H1 (cell line): Measurements from ENCODE around the gene SLIT3. TPM values are rescaled to one million over a fixed set of nuclear protein-coding genes. Genes with fewer than 3 reads are reported as not detected.

Experiments
- CTCF ChIA-PET: fragments of 300-600 bp; sonication (Branson Sonifier 250); formaldehyde crosslinking; loops from one replicate; lab custom pipeline; 2021; ENCODE audit not compliant: partially characterized antibody; lab: Charles Lee
- POLR2A ChIA-PET: fragments of 300-600 bp; sonication (Branson Sonifier 250); formaldehyde crosslinking; loops from one replicate; lab custom pipeline; 2021; ENCODE audit warnings: inconsistent platforms; ENCODE audit not compliant: partially characterized antibody; lab: Charles Lee
- DNase-seq, 2 experiments: peaks; one replicate each; pipeline versions ENCODE4 v3.0.0 to v3.0.0-alpha.2; 2010 to 2022; ENCODE audit warnings: low spot score in 2 of 2, low read depth in 1 of 2, mixed read lengths in 1 of 2
- FAIRE-seq: peaks from 2 replicates; lab custom pipeline; 2011; peaks lifted over from hg19 to GRCh38; lab: Jason Lieb, UNC
- H2AFZ ChIP-seq: 2 replicates; pipeline ENCODE4 v1.8.1; 2012; ENCODE audit warnings: low read length, inconsistent platforms
- H2AK5ac ChIP-seq: 2 replicates; pipeline ENCODE4 v1.6.1; 2013; ENCODE audit warnings: low read depth, low read length
- H2BK120ac ChIP-seq: replicated peaks from 2 replicates; pipeline ENCODE3; 2013; ENCODE audit warnings: low read depth, low read length, inconsistent platforms
- H2BK12ac ChIP-seq: 2 replicates; pipeline ENCODE4 v1.6.1; 2013; ENCODE audit warnings: low read depth, low read length
- H2BK15ac ChIP-seq: 2 replicates; pipeline ENCODE4 v1.6.1; 2013; ENCODE audit warnings: low read length
- H2BK20ac ChIP-seq: 2 replicates; pipeline ENCODE4 v1.6.1; 2013; ENCODE audit warnings: low read length
- H2BK5ac ChIP-seq: 2 replicates; pipeline ENCODE4 v1.6.1; 2013; ENCODE audit warnings: low read depth, low read length
- H3K14ac ChIP-seq: 2 replicates; pipeline ENCODE4 v1.6.1; 2013; ENCODE audit warnings: inconsistent platforms; ENCODE audit not compliant: insufficient read length
- H3K18ac ChIP-seq: 2 replicates; pipeline ENCODE4 v1.6.1; 2013; ENCODE audit warnings: low read length; ENCODE audit errors: extremely low read depth
- H3K23ac ChIP-seq: 2 replicates; pipeline ENCODE4 v1.6.1; 2013; ENCODE audit warnings: inconsistent platforms; ENCODE audit not compliant: insufficient read length
- H3K23me2 ChIP-seq: 2 replicates; pipeline ENCODE4 v1.6.1; 2013; ENCODE audit warnings: low read depth, low read length
- H3K27ac ChIP-seq: 2 replicates; pipeline ENCODE4 v1.6.1; 2011; ENCODE audit warnings: low read depth, low read length, inconsistent platforms
- H3K27me3 ChIP-seq, 4 experiments: replicated peaks in 1 of 4; 1 replicate in 1 of 4; 2 replicates in 3 of 4; pipeline versions ENCODE4 v1.6.1 to v1.8.1; 2011 to 2013; ENCODE audit warnings: low read length in 3 of 4, mild to moderate bottlenecking in 3 of 4, inconsistent platforms in 2 of 4, mixed read lengths in 2 of 4, moderate library complexity in 1 of 4; ENCODE audit not compliant: control insufficient read depth in 3 of 4, insufficient read depth in 3 of 4; ENCODE audit errors: extremely low read depth in 1 of 4
- H3K36me3 ChIP-seq, 4 experiments: 2 replicates each; pipeline versions ENCODE4 v1.6.1 to v1.8.1; 2011 to 2013; ENCODE audit warnings: mild to moderate bottlenecking in 4 of 4, low read length in 3 of 4, moderate library complexity in 2 of 4, control low read depth in 1 of 4, inconsistent platforms in 1 of 4; ENCODE audit not compliant: insufficient read depth in 4 of 4, control insufficient read depth in 2 of 4
- H3K4ac ChIP-seq: replicated peaks from 2 replicates; pipeline ENCODE3; 2013; ENCODE audit warnings: low read length, low read depth, mixed read lengths, inconsistent platforms; ENCODE audit not compliant: insufficient read length
- H3K4me1 ChIP-seq, 4 experiments: replicated peaks in 1 of 4; 1 replicate in 1 of 4; 2 replicates in 3 of 4; pipeline versions ENCODE4 v1.6.1 to v1.8.1; 2011 to 2013; ENCODE audit warnings: low read length in 3 of 4, inconsistent platforms in 2 of 4, mixed read lengths in 1 of 4; ENCODE audit not compliant: insufficient read depth in 4 of 4, control insufficient read depth in 3 of 4
- H3K4me2 ChIP-seq, 2 experiments: 2 replicates each; pipeline versions ENCODE4 v1.6.1 to v1.8.1; 2011 to 2013; ENCODE audit warnings: low read depth in 2 of 2, low read length in 2 of 2, control low read depth in 1 of 2, inconsistent platforms in 1 of 2, mild to moderate bottlenecking in 1 of 2; ENCODE audit not compliant: insufficient read depth in 1 of 2
- H3K4me3 ChIP-seq, 4 experiments: fragments of 200-600, 300-600 bp in 1 of 4; sonication (generic), shearing (Covaris generic), sonication (Bioruptor Twin) in 1 of 4; 2 replicates each; pipeline versions ENCODE4 v1.5.1 to v1.8.1; 2011 to 2016; ENCODE audit warnings: low read length in 4 of 4, low read depth in 3 of 4, control low read depth in 2 of 4, inconsistent platforms in 2 of 4, mild to moderate bottlenecking in 2 of 4, mixed read lengths in 1 of 4, moderate library complexity in 1 of 4; ENCODE audit not compliant: insufficient read depth in 2 of 4; ENCODE audit errors: extremely low read depth in 1 of 4
- H3K56ac ChIP-seq: replicated peaks from 2 replicates; pipeline ENCODE3; 2013; ENCODE audit warnings: low read depth, mild to moderate bottlenecking, mixed read lengths, low read length, inconsistent platforms; ENCODE audit not compliant: insufficient read length
- H3K79me1 ChIP-seq: 2 replicates; pipeline ENCODE4 v1.6.1; 2013; ENCODE audit warnings: low read depth, low read length, control low read depth
- H3K79me2 ChIP-seq, 2 experiments: 2 replicates each; pipeline versions ENCODE4 v1.6.1 to v1.8.1; 2012 to 2013; ENCODE audit warnings: low read length in 2 of 2, mild to moderate bottlenecking in 2 of 2, inconsistent platforms in 1 of 2; ENCODE audit not compliant: insufficient read depth in 2 of 2, control insufficient read depth in 1 of 2
- H3K9ac ChIP-seq, 4 experiments: replicated peaks in 1 of 4; 1 replicate in 1 of 4; 2 replicates in 3 of 4; pipeline versions ENCODE4 v1.6.1 to v1.8.1; 2011 to 2013; ENCODE audit warnings: low read depth in 3 of 4, low read length in 3 of 4, control low read depth in 2 of 4, mild to moderate bottlenecking in 2 of 4, moderate library complexity in 2 of 4, inconsistent platforms in 1 of 4; ENCODE audit errors: extremely low read depth in 1 of 4
- H3K9me3 ChIP-seq, 2 experiments: 2 replicates each; pipeline versions ENCODE4 v1.6.1 to v1.8.1; 2012 to 2013; ENCODE audit warnings: mild to moderate bottlenecking in 2 of 2, moderate library complexity in 2 of 2, control low read depth in 1 of 2, inconsistent platforms in 1 of 2, low read depth in 1 of 2, low read length in 1 of 2, mixed read lengths in 1 of 2; ENCODE audit not compliant: insufficient read depth in 2 of 2
- H4K20me1 ChIP-seq, 2 experiments: replicated peaks in 1 of 2; 2 replicates each; pipeline versions ENCODE3 to v1.8.1; 2011 to 2013; ENCODE audit warnings: inconsistent platforms in 2 of 2, low read length in 2 of 2, mild to moderate bottlenecking in 1 of 2; ENCODE audit not compliant: insufficient read depth in 2 of 2, control insufficient read depth in 1 of 2
- H4K5ac ChIP-seq: 2 replicates; pipeline ENCODE4 v1.6.1; 2013; ENCODE audit warnings: low read length, low read depth, mixed read lengths, inconsistent platforms; ENCODE audit not compliant: insufficient read length
- H4K8ac ChIP-seq: 2 replicates; pipeline ENCODE4 v1.8.0; 2013; ENCODE audit warnings: mild to moderate bottlenecking, moderate library complexity, low read length, inconsistent platforms; ENCODE audit not compliant: insufficient read depth; ENCODE audit errors: extremely low read depth
- H4K91ac ChIP-seq: replicated peaks from 2 replicates; pipeline ENCODE3; 2013; ENCODE audit warnings: low read length, mixed read lengths, inconsistent platforms; ENCODE audit not compliant: insufficient read length
- BCL11A ChIP-seq, 2 experiments: IDR thresholded peaks; one replicate each; pipeline ENCODE4 v1.6.1; 2011; ENCODE audit warnings: low read depth in 2 of 2, low read length in 2 of 2, mild to moderate bottlenecking in 2 of 2
- CBX5 ChIP-seq: fragments of 300-800, 300-1000 bp; sonication (generic); IDR thresholded peaks from 2 replicates; pipeline ENCODE4 v1.7.1; 2016; ENCODE audit warnings: antibody characterized with exemption, low read length, low read depth
- CHD1 ChIP-seq: IDR thresholded peaks from 2 replicates; pipeline ENCODE4 v1.6.1; 2012; ENCODE audit warnings: low read depth, low read length, improper control_type of control experiment
- CTBP2 ChIP-seq: IDR thresholded peaks from 2 replicates; pipeline ENCODE4 v1.7.0; 2011; ENCODE audit warnings: borderline replicate concordance, mild to moderate bottlenecking, moderate library complexity, mixed read lengths, low read length; ENCODE audit not compliant: insufficient read depth, insufficient read length
- CTCF ChIP-seq, 3 experiments: IDR thresholded peaks; 1 replicate in 2 of 3; 2 replicates in 1 of 3; pipeline versions ENCODE4 v1.5.1 to v1.6.1; 2011; ENCODE audit warnings: low read length in 3 of 3, mild to moderate bottlenecking in 3 of 3, inconsistent platforms in 2 of 3, low read depth in 1 of 3, moderate library complexity in 1 of 3; ENCODE audit not compliant: insufficient read depth in 1 of 3; ENCODE audit errors: control extremely low read depth in 1 of 3
- GTF2F1 ChIP-seq: IDR thresholded peaks from 2 replicates; pipeline ENCODE4 v1.6.1; 2012; ENCODE audit warnings: low read depth, low read length, improper control_type of control experiment, borderline replicate concordance
- KDM1A ChIP-seq: fragments of 200-600, 300-600 bp; sonication (generic); IDR thresholded peaks from 2 replicates; pipeline ENCODE4 v1.7.1; 2016; ENCODE audit warnings: mild to moderate bottlenecking, low read length, borderline replicate concordance
- RAD21 ChIP-seq, 2 experiments: IDR thresholded peaks in 1 of 2; conservative IDR thresholded peaks in 1 of 2; 2 replicates each; pipeline ENCODE4 v1.6.1; 2011; ENCODE audit warnings: low read depth in 2 of 2, low read length in 2 of 2, improper control_type of control experiment in 1 of 2, inconsistent platforms in 1 of 2, mild to moderate bottlenecking in 1 of 2, moderate library complexity in 1 of 2
- ZNF274 ChIP-seq: IDR thresholded peaks from 2 replicates; pipeline ENCODE4 v1.7.0; 2012; ENCODE audit warnings: low read length, borderline replicate concordance; ENCODE audit errors: extremely low read depth
- WGBS, 2 experiments: shearing (Covaris generic) in 1 of 2; methylation state at CpG; one replicate each; pipeline versions ENCODE4 v1.1.6 to v1.1.7; 2013 to 2015; ENCODE audit warnings: low lambda C conversion rate in 2 of 2, mixed read lengths in 2 of 2, inconsistent platforms in 1 of 2, low coverage in 1 of 2, missing lambda C conversion rate in 1 of 2; ENCODE audit not compliant: insufficient replicate concordance in 2 of 2, insufficient coverage in 1 of 2, insufficient read length in 1 of 2; ENCODE audit errors: extremely low coverage in 1 of 2, missing lambda C conversion rate in 1 of 2; 5-methylcytosine and 5-hydroxymethylcytosine counted together
- polyA plus RNA-seq, 7 experiments: library from polyadenylated mRNA; depleted of rRNA in 3 of 7; stranded (reverse) in 5 of 7; unstranded in 2 of 7; fragments of >200 nt in 5 of 7; fragments of 200-250 nt in 2 of 7; gene quantifications; 1 replicate in 5 of 7; 2 replicates in 1 of 7; 4 replicates in 1 of 7; pipeline versions ENCODE4 v1.2.1 to v1.2.3, GENCODE V29; 2011 to 2013; ENCODE audit warnings: missing spikeins in 2 of 7, mixed read lengths in 2 of 7
- total RNA-seq: library from RNA; stranded (reverse); fragmentation: NEBNext Ultra II Directional; extraction: Animal tissue kit (Norgen Biotek cat#: 25700); gene quantifications from 2 replicates; pipeline ENCODE4 v1.2.1, GENCODE V29; 2021
- TF ChIP-seq, protein P1 (sequence below): IDR thresholded peaks from 2 replicates; pipeline ENCODE4 v1.6.1; 2011; ENCODE audit warnings: low read length, improper control_type of control experiment

The SLIT3 gene
- total and polyA plus RNA-seq, 2 of the 8 experiments (the other 6 are each of a cell fraction or from before 2014, with no cell fraction given): 1.1 to 1.2 TPM

DNA sequence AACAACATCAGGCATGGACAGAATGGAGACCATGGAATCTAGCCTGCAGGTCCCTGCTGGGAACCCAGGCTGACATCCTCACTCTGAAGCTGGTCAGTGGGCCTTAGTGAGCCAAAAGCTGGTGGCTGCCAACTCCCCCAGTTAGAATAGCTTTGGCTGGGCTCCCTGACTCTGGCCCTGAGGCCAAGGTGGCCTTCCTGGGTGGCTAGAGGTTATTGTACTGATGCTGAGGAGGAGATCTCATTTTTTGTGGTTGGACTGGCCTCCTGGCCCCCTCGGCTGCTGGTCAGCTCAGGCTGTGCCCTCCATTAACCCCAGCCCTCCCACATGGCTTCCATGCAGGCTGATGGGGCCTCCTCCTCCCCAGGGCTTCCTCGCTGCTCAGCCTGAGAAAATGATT lies 620.5 kb downstream of the SLIT3 start:
- H3K9me3 ChIP-seq: no peaks in the 10 kb centered on the region
- no peak overlapping the region for H2BK20ac ChIP-seq
- H2BK15ac ChIP-seq: no peak overlapping the region
- WGBS, 2 experiments: 94% methylated on average over 2 of the region's 2 CpGs; no CpG with 5 or more reads in 1 of the 2 experiments
- no peak overlapping the region for H3K27ac ChIP-seq
- H2BK5ac ChIP-seq: no peak overlapping the region
- H3K23ac ChIP-seq: no peak overlapping the region
- H4K5ac ChIP-seq: no peak overlapping the region
- no peak overlapping the region for H2BK120ac ChIP-seq
- H3K23me2 ChIP-seq: peaks cover 4% of the 10 kb centered on the region; the same call in 1 of the 2 replicates
- no peak overlapping the region for H3K18ac ChIP-seq
- H3K4ac ChIP-seq: no peak overlapping the region
- H3K36me3 ChIP-seq: no peaks in the 10 kb centered on the region
- no peak for DNase-seq
- no peak overlapping the region for H3K56ac ChIP-seq
- no peaks in the 10 kb centered on the region; a peak in 1 of 7 replicates for H3K4me1 ChIP-seq
- no peak overlapping the region for H3K4me2 ChIP-seq
- no peak overlapping the region for H3K9ac ChIP-seq
- ChIA-PET POLR2A (no interaction called here), CTCF (interaction anchor here (0.7 to 5.4 kb wide), 19 partner anchors 9 to 520 kb away, joined by 3 to 18 read pairs (median 4); no protein-coding TSS in a partner anchor)
- H3K79me1 ChIP-seq: no peaks in the 10 kb centered on the region
- no peak overlapping the region for H2BK12ac ChIP-seq
- H3K4me3 ChIP-seq: no peak overlapping the region
- no peaks in the 10 kb centered on the region for H3K27me3 ChIP-seq
- H4K8ac ChIP-seq: no peak overlapping the region; the same call in 1 of the 2 replicates
- no peaks in the 10 kb centered on the region for H4K20me1 ChIP-seq
- H3K79me2 ChIP-seq: no peaks in the 10 kb centered on the region
- FAIRE-seq: no peak
- H2AK5ac ChIP-seq: no peak overlapping the region
- H3K14ac ChIP-seq: no peak overlapping the region
- H2AFZ ChIP-seq: no peak overlapping the region
- no peak overlapping the region for H4K91ac ChIP-seq
- no peak for TF ChIP-seq CHD1
- no peak for TF ChIP-seq CBX5
- TF ChIP-seq CTCF (IDR thresholded peaks at IDR 0.05; ENCODE audit: control extremely low read depth in 1 of 3, insufficient read depth in 1 of 3, low read depth in 1 of 3, low read length in 3 of 3): no peak
- TF ChIP-seq BCL11A (IDR thresholded peaks at IDR 0.05; ENCODE audit: low read depth in 2 of 2, low read length in 2 of 2): no peak
- TF ChIP-seq CTBP2: no peak
- TF ChIP-seq KDM1A: no peak
- no peak for TF ChIP-seq GTF2F1
- TF ChIP-seq, protein P1, sequence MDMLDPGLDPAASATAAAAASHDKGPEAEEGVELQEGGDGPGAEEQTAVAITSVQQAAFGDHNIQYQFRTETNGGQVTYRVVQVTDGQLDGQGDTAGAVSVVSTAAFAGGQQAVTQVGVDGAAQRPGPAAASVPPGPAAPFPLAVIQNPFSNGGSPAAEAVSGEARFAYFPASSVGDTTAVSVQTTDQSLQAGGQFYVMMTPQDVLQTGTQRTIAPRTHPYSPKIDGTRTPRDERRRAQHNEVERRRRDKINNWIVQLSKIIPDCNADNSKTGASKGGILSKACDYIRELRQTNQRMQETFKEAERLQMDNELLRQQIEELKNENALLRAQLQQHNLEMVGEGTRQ: no peak
- TF ChIP-seq RAD21 (IDR thresholded peaks at IDR 0.05 in 1 of 2, conservative IDR thresholded peaks at IDR 0.05 in 1 of 2; ENCODE audit: low read depth in 2 of 2, low read length in 2 of 2): no peak
- no peak for TF ChIP-seq ZNF274
